ENCODE results near the gene TFR2.

Gene TFR2

DNA sequence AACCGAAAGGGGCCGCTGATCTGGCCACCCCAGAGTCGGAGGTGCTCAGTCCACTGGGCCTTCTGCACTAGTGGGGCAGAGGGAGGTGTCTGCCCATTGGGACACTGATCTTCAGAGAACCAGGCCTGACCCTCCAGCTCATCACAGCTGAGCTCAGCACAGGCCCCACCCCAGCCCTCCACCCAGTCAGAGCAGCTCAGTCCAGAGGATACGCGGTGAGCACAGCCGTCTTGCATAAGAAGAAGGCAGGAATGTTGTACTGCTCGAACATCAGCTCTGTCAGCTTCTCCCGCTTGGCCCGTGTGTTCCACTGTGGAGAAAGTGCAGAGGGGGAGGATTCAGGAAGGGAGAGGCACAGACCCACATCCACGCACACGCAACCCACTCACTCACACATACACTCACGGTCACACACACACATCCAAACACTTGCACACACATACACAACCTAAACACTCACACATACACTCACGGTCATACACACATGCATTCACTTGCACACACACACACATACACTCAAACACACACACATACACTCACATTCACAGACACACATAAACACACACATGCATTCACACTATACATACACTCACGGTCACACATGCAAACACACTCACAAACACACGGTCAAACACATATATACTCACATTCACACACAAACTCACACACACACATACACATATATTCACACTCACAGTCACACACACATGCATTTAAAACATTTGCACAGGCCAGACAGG, 8.6 kb upstream of the TFR2 start:
- no peak for DNase-seq

DNA sequence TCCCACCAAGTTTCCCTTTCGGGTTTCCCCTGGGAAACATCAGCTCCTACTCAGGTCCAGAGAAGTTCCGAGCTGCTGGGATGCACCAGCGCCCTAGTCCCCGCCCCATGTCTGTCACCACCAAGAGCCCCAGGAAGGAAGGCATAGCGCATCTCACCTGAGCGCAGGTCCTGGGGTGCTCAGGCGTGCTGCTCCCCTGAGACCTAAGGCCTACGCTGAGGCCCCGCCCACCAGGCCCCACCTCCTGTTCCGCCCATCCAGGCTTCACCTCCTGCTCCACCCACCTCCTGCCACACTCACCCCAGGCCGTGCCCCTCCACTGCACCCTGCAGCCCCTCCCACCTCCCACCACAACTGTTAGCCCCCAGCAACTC, 1.2 kb upstream of the TFR2 start:
- peak; percentile 51 for DNase-seq

DNA sequence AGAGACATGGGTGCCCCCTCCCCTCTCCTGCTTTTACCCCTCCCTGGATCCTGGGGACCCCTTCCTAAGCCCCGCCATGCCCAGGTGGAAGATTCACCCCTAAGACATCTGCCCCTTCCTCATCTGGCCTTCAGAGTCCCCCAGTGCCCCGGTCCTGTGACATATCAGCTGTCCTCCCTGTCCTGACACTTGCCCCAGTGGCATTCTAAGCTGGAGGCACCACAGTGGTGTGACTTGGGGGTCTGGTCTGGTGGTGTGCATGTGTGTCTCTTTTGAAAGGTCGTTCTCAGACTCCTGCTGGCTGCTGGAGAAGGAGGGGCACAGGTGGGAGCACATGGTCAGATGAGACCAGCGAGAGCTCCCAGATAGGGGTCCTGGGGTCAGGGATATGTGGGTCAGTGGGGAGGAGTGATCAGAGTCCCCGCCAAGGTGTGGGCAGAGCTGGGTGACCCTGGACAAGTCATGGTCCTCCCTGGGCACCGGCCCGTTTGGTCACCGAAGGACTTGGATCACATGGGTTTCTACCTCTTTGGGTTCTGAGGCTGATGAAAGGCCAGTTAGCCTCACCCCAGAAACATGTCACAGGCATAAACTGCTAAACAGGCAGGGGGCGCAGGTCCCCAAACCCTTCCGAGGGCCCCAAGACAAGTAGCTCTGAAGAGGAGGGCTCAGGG, 645 bp upstream of the TFR2 start:
- DNase-seq: no peak

DNA sequence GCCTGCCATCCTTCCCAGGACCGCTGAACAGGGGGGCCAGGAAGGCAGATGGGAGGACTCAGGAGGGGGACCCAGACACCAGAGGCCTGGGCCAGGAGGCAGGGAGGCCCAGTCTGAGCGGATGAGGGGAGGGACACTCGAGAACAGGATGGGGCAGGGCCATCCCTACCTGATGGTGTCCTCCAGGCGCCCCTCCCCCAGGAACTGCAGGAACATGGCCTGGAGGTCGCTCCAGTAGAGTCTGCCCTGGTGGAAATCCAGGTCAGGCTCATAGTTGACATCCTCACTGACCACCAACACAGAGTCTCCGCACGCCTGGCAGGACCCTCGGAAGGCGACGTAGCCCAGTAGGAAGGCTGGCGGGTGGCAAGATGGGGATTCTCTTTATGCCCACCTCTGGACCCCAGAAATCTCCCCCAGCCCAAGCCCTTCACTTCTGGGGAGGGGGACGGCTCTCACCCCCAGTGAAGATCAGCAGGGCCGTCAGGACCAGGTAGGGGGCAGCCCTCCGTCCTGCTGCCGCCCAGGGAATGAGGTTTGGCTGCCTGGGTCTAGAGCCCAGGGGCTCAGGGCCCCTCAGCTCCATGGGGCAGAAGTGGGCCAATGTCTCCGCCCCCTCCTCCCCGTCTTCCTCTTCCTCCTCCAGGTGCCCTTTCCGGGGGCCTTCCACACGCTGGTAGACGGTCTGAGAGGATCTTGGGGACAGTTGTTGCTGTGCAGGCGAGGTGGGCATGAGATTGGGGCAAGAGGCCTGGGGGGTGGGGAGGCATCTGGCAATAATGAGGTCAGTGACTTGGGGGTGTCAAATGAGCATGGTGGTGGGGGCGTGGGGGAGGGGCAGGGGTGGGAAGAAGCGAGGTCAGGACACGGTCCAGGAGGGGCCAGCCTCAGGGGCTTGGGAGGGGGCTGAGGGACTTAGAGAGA, 573 bp downstream of the TFR2 start:
- no peak for DNase-seq

DNA sequence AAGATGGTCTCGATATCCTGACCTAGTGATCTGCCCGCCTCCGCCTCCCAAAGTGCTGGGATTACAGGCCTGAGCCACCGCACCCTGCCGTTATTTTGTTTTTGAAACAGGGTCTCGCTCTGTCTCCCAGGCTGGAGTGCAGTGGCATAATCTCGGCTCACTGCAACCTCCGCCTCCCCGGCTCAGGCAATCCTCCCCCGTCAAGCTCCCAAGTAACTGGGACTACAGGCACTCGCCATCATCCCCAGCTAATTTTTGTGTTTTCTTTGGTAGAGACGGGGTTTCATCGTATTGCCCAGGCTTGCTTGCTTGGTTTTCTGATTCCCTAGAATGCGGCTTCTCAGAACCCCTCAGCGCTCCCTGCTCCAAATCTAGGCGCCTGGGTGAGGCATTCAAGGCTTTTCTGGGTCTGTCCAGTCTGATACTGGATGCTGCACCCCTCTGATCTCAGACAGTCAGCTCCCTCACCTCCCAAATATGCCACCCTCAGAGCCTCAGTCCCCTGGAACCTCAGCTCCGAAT, 1.3 kb downstream of the TFR2 start:
- DNase-seq: no peak

DNA sequence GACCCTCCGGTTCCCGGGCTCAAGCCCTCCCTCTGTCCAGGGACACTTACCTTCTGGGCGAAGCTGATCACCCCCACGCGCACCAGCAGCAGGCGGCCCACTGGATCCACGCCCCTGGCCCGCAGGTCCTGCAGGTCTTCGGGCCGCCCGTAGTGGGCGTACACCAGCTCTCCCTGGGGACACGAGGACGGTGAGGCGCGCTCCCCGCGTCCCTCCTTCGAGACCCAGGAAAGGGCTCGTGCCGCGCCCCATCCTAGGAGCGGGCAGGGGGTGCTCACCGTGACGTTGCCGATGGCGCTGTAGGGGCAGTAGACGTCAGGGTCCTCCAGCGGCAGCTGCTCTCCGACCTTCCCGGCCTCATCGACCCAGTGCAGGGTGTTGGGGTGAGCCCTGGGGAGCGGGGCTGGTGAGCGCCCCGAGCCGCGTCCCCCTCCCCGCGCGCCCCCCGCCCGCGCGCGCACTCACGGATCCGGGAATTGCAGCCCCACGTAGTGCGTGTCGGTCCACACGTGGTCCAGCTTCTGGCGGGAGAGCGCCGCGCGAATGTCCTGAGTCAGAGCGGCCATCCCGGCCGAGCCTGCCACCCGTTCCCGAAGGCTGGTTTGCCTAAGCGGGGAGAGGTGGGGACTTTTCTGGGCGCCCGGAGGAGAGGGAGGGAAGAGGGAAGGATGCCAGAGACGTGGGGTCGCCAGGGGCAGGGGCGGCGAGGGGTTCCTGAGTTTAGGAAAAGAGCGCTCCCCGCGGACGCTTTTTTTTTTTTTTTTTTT, 8.2 kb downstream of the TFR2 start:
- DNase-seq: peak; percentile 76

DNA sequence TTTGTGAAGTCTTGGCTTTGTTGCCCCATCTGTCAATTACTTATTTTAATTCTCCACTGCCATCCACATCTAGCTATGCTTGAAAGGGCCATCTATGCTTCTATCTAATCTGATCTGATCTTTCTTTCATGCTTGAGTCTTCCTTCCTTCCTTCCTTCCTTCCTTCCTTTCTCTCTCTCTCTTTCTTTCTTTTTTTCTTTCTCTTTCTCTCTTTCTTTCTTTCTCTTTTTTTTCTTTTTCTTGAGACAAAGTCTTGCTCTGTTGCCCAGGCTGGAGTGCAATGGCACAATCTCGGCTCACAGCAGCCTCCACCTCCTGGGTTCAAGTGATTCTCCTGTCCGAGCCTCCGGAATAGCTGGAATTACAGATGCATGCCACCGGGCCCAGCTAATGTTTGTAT, 11.3 kb downstream of the TFR2 start:
- no peak for DNase-seq

DNA sequence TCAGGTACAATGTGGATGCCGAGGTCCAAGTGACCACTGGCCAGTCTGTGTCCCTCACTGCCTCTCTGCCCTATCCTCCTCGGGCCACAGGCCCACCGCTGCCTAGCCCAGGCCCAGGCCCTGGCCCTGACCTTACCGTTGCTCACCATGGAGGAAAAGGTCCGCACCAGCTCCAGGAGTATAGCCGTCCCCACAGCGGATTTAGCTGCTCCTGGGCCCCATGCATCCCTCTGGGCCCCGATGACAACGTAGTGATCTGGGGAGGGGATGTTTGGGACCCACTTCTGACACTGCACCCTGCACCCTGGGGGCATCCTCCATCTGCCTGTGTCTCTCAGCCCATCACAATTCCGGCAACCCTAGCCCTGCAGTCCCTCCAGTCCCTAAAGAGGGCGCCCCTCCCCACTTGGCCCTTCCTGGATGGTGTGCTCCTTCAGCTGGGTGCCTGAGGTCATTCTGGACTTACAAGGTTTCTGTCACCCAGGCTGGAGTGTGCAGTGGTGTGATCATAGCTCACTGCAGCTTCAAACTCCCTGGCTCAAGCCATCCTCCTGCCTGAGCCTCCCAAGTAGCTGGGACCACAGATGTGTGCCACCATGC, 12.1 kb downstream of the TFR2 start:
- DNase-seq: peak; percentile 58

DNA sequence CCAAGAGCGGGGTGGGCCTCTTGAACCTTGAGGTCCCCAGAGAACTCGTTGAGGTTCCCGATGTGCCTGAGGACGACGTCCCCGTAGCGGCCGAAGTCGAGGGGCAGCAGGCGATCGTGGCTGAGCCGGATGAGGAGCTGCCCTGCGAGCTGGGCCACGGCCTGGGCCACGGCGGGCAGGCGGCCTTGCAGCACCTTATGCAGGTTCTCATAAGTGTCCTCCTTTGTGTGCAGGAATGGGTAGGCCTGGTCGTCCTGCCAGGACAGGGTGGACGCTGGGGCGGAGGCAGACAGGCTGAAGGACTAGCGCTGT, 14.2 kb downstream of the TFR2 start:
- DNase-seq: no peak

DNA sequence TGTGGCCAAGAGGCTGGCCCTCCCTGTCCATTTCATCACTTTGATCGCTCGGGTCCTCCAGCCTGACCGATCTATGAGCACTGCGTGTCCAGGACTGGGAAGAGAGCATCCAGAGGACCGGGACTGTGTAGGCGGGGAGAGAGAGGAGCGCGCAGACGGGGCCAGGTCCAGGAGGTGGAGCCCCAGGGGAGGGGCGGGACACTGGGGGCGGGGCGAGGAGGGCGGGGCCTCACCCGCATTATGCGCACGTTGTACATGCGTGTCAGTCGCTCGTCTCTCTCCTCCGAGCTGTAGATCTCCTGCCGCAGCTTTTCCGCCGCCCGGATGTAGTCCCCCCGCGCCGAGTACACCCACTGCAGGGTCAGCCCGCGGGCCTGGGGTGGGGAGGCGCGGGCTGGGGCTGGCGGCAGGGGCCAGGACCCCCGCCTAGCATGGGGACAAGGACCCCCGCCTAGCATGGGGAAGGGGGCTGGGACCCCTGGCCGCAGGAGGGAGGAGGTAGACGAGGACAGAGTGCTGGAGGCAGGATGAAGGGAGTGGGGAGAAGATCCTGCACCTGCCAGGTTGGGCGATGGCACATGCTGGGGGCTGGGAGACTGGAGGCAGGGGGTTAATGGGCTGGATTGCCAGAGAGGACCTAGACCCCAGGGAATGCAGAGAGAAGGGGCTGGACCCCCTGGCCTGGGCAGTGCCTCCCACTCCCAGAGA, 14.7 kb downstream of the TFR2 start:
- peak; percentile 92 for DNase-seq

DNA sequence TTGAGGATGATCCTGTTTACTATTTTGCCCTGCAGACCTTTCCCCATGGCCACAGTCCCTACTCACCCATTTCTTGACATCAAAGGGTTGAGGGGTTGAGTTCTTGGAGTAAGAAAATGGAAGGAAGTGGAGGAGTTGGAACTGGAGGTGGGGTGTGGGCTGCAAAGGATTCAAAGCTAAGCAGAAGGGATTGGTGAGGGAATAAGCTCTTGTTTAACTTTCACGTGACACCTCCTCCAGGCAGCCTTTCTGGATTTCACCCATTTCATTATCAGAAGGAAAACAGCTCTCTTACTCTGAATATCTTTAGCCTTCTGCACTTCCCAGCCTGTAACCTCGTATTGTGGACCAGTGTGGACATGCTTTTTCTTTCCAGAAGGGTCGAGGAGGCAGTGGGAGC, 15.3 kb downstream of the TFR2 start:
- no peak for DNase-seq

DNA sequence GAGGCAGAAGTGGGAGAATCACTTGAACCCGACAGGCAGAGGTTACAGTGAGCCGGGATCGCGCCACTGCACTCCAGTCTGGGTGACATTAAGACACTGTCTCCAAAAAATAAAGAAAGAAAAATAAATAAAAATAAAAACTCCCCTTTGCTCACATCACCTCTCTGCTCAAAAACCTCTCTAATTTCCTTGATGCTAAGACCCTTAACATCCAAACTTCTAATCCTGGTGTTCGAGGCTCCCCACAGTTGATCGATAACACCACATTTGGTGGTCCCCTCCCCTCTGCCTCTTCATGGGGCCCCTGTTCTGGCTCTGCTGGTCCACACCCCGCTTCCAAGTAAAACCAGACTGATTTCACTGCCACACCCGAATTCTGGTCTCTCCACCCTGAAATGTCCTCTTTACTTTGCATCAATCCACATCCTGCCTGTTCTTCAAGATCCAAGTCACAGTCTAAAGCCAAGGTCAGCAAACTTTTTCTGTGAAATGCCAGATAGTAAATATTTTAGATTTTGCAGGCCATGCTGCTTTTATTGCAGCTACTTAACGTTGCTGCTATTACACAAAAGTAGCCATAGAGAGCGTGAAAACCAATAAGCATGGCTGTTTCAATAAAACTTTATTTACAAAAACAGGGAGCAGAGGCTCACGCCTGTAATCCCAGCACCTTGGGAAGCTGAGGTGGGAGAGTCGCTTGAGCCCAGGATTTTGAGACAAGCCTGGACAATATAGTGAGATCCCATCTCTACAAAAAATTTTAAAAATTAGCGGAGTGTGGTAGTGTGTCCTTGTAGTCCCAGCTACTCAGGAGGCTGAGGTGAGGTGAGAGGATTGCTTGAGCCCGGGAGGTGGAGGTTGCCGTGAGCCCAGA, 17.2 kb downstream of the TFR2 start:
- DNase-seq: no peak

DNA sequence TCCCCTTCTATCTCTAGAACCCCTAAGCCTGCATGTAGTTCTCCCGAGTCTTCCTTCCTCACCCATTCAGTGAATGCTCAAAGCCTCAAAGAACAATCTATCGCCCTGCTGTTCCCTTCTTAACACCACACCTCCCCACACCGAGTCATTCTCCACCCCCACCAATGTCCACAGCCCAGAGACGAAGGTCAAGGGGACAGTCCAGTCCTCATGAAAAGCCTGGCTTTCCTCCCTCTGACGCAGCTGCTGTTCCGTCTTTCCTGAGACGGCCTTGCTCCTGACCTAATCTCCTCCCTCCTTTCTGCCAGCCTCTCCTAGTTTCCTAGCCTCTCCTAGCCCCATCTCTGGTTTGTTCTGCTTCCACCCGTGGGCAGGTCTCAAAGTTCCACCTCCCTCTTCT, 19.8 kb downstream of the TFR2 start:
- DNase-seq: no peak

DNA sequence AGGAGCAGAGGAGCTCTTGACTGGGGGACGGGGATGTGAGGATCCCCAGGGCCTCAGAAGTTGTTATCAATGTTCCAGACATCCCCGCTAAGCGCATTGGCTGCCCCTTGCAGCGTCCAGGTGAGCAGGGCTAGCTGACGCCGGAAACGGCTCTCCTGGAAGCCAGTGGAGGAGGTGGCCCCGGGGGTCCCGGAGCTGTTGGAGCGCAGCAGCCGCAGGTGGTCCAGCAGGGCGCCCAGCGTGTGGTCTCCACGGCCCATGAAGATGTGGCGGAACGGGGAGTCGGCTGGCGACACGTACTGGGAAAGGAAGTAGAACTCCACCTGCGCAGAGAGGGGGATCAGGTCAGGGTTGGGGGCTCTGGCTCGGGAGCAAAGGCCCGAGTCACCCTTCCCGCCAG, 20.5 kb downstream of the TFR2 start:
- DNase-seq: no peak

DNA sequence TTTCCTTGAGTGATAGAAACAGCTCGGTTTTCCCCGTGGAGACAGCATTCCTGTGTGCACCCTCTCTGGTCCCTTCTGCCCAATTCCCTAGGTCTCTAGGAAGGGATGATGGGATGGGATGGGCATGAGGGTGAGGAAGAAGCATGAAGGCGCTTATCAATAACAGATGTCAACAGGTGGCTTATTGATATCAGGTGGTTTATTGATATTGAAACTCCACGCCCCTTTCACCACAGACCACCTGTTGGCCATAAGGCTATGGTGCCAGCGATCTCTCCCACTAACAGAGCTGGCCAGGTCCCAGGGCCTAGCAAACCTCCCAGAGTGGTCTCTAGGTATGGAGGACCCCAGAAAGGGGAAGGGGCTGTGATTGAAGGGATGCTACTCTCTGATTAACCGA, 21.1 kb downstream of the TFR2 start:
- DNase-seq: no peak

DNA sequence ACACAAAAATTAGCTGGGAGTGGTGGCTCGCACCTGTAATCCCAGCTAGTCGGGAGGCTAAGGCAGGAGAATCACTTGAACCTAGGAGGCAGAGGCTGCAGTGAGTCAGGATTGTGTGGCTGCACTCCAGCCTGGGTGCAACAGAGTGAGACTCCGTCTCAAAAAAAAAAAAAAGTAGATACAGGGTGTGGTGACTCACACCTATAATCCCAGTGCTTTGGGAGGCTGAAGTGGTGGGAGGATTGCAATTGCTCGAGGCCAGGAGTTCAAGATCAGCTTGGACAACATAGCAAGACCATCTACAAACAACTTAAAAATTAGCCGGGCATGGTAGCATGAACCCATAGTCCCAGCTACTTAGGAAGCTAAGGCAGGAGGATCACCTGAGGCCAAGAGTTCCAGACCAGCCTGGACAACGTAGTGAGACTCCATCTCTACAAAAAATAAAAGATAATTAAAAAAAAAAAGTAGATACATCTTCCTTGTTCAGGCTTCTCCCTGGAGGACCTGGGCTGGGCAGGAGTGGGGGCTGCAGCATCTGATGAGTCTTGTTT, 27.0 kb downstream of the TFR2 start:
- no peak for DNase-seq

DNA sequence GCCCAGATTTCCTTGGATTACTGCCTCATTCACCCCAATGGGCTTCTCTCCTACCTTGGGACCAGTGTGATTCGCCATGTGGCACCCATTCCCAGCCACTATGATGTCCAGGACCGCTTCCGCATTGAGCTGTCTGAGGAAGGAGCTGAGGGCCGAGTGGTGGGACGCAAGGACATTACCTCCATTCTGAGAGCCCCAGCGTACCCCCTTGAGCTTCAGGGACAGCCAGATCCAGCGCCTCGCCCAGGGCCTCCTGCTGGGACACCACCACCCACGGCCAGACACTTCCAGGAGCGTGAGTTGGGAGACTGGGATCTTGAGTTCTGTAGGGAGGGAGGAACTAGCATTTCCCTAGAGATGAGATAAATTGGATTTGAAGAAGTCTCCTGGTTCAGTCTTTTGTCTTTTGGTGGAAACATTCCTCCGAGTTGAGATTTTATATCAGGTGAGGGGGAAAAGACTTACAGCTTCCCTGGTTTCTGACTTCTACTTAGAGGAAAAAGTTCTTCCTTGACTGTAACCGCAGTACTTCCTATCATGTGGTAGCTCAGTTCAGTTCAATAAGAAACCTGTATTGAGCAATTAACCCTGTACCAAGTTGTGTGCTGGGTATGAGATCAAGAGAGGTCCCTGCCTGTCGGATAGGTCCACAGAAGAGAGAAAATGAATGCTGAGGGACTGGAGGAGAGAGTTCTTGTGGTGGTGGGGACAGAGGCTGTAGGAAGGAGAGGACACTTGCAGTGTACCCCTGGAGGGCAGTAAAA, 27.8 kb downstream of the TFR2 start:
- no peak for DNase-seq

DNA sequence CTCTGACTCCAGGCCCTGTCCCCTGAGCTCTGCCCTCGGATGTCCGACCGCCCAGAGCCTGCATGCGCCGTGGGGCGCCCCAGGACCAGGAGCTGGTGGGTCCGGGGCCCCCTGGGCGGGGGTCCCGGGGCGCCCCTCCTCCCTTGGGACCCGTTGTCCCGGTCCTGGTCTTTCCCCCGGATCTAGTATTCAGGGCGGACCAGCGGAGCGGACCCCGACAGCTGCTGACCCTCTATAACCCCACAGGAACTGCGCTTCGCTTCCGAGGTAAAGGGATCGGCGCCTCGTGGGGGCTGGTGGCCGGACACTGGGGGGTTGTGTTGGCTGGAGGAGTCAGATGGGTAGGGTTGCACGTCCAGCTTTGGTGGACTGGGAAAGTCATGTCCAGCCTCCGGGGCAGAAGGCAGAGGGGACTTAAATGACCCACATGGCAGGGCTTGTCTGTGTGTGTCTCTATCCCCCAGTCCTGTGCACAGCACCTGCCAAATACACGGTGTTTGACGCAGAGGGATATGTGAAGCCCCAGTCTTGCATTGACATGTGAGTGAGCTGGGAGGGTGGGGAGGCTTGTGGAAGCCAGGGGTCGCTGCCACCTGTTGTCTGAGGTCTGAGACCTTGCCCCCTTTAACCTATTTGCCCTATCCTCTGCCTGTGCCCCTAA, 28.5 kb downstream of the TFR2 start:
- peak; percentile 23 for DNase-seq
